Body of pancreas (tissue), 4 donors: ENCODE measurements around the gene AFDN.

Experiments used
- POLR2A ChIP-seq, 3 donors: fragments of 450-650 bp; IDR thresholded peaks; one replicate each; pipeline ENCODE4 v1.6.1; 2016; ENCODE audit warnings: antibody characterized with exemption in 3 of 3, mild to moderate bottlenecking in 2 of 3
- TF ChIP-seq, protein P1 (sequence below), 7 experiments: fragments of 450-650 bp in 4 of 7; fragments of 200-600 bp in 3 of 7; sonication (generic) in 3 of 7; IDR thresholded peaks; one replicate each; pipeline ENCODE4 v1.5.1; 2016 to 2019; ENCODE audit warnings: antibody characterized with exemption in 7 of 7

DNA sequence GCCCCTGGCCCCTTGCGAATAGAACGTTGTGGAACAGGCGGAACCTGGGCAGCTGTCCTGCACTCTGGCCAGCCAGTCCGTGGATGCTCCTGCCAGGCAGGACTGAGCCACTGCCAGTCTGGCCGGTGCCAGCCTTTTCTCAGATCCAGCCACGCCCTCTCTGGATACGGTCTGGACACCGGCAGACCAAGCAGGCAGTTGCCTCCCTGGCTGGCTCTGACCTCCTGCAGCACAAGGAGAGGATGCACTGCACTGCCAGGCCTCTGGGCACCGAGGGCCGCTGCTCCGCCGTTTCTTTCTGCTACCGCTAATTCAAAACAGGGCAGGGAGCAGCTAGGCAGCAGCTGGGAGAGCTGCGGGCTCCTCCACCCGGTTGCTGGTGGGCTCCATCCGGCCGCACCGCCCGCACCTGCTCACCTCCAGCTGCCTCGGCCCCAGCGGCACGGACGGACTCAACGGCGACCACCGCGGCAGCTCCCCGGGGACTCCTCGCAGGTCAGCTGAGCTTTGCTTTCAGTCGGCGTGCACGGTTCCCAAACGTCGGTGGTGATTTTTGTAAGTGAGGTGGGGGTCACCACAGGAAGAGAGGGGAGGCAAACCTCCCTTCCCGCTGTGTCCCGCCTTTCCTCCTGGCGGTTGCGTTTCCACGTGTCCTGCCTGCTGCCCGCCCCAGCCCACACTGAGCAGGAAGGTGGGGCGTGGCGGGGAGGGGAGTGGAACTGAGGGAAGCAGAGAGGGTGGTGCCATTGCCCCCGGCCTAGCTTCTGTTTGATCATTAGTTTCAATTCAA, 30.3 kb upstream of the AFDN start:
- TF ChIP-seq, protein P1, sequence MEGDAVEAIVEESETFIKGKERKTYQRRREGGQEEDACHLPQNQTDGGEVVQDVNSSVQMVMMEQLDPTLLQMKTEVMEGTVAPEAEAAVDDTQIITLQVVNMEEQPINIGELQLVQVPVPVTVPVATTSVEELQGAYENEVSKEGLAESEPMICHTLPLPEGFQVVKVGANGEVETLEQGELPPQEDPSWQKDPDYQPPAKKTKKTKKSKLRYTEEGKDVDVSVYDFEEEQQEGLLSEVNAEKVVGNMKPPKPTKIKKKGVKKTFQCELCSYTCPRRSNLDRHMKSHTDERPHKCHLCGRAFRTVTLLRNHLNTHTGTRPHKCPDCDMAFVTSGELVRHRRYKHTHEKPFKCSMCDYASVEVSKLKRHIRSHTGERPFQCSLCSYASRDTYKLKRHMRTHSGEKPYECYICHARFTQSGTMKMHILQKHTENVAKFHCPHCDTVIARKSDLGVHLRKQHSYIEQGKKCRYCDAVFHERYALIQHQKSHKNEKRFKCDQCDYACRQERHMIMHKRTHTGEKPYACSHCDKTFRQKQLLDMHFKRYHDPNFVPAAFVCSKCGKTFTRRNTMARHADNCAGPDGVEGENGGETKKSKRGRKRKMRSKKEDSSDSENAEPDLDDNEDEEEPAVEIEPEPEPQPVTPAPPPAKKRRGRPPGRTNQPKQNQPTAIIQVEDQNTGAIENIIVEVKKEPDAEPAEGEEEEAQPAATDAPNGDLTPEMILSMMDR (IDR thresholded peaks at IDR 0.05) = no peak
- TF ChIP-seq POLR2A (IDR thresholded peaks at IDR 0.05) = peak in 1 of 3 donors; percentile 9
